SH-SY5Y (cell line): ENCODE data around the gene GPRC5B.

Experiments
- GATA2 ChIP-seq: IDR thresholded peaks from 2 replicates; pipeline ENCODE4 v1.6.1; 2011; ENCODE audit warnings: mild to moderate bottlenecking, low read depth, low read length
- GATA3 ChIP-seq: IDR thresholded peaks from 2 replicates; pipeline ENCODE4 v1.6.1; 2011; ENCODE audit warnings: low read depth, mild to moderate bottlenecking, low read length, moderate library complexity

- TF ChIP-seq GATA2 (no peak), GATA3 (no peak)
Measured at GRCh38 chr16:19911747-19912454, 27.3 kb upstream of the GPRC5B start.
